Measurements from ENCODE around the gene CEBPZ.

Gene CEBPZ

DNA sequence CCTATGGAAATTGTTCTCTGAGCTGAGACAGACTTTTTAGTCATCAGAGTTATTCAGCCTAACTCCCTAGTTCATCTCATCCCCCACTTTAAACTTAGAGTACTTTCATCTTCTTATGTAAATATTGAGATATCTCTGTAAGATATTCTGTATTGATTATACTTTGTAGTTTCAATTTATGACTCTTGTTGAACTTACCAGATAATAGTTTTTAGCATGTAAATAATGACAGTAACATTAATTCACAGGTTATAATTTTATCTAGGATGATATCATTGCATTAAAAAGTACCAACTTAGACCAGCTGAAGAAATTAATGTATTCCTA lies 59.8 kb downstream of the CEBPZ start:
- DNase-seq: no peak

DNA sequence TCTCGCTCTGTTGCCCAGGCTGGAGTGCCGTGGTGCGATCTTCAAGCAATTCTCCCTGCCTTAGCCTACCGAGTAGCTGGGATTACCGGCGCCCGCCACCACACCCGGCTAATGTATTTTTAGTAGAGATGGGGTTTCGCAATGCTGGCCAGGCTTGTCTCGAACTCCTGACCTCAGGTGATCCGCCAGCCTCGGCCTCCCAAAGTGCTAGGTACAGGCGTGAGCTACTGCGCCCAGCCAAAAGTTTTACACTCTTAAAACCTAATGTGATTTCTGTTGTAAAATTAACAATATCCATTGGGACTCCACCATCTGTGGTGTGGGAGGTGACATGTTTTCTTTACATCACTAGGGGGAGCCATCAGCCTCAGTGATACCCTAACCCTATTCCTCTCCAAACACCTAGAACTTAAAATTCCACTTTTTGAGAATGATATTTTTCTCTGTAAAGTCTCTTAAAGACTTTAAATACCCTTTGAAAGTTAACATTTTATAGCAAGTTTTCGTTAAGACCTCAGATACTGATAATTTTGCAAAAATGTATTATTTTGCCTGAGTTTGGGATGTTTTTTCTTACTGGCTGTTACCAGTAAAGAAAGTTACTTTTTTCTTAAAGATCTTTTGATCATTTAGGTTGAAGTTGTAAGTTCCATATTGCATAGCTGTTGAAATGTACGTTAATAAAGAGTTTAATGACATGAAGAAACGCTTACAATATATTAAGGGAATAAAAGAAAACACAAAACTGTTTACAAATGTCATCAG lies 63.0 kb downstream of the CEBPZ start:
- DNase-seq: peak; percentile 21 to 61

DNA sequence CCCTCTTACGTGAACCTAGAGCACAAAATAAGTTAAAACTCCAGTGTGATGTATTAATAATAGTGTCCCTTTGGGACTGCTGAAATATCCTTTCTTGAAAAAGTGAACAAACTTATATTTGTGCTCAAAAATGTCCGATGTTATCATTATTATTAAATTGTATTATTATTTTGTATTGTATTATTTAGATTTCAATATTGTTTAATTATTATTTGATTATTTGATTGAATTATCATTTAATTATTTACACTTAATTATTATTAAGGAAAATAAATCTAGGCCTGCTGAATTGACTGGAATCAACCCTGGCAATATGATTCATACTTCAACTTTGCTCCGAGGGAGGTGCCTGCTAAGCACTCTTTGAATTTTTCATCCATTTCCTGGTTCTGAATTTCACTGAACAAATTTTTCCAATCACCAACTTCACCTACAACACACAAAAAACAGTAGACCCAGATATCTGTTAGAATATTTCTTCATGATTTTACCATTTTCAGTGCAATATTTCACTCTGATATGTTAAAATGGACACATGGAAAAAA lies 63.7 kb downstream of the CEBPZ start:
- DNase-seq: no peak

DNA sequence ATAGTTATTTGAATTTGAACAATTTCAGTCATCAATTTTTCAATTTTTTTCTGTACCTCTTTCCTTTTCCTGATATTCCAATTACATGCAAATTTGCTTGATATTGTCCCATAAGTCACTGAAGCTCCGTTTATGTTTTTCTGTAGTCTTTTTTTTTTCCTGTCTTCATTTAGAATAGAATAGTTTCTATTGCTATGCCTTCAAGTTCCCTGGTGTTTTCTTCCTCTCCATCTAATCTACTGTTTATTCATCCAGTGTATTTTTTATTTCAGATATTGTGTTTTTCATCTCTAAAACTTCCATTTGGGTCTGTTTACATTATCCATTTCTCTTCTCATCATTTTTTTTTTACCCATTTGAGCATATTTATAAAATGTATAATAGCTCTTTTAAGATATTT lies 66.6 kb downstream of the CEBPZ start:
- DNase-seq: no peak

DNA sequence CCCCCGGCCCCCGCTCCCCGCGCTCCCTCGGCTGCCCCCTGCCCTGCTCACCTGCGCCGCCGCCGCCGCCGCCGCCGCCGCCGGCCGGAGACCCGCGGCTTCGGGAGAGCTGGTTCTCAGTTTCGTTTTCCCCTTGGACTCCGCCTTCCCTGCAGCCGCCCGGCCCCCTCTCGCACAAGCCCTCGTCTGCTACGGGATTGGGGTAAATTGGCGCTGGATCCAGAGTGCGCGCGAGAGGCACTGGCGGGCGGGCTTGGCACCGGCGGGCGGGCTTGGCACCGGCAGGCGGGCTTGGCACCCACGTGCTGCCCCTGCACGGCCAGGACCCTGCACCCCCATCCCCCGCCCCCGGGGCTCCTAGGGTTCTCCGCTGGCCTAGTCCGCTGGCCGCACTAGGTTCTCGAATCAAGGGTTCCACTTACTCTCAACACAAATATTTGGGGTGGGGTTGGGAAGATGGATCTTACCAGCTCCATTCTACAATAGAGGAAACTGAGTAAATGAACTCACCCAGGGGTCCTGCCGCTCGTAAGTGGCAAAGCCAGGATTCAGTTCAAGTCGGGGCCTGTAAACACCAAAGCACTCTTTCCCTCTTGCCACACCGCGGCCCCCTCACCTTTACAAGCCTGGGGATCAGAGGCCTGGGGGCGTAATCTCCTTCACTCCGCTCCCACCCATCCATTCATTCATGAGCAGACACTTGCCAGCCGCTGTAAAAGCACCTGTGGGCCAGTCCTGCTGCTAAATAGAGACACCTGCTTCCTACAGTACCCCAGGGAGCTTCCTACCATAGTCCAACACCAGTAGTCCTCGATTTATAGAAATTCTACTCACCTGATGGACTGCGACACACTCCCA lies 74.3 kb downstream of the CEBPZ start, which contains the start of gene EIF2AK2:
Gene EIF2AK2, minus strand, starts transcription at position 124 of the 858 bp plus-strand sequence. CDS start 9,174 bp downstream, outside the sequence.
- DNase-seq: peak; percentile 93 to 95

DNA sequence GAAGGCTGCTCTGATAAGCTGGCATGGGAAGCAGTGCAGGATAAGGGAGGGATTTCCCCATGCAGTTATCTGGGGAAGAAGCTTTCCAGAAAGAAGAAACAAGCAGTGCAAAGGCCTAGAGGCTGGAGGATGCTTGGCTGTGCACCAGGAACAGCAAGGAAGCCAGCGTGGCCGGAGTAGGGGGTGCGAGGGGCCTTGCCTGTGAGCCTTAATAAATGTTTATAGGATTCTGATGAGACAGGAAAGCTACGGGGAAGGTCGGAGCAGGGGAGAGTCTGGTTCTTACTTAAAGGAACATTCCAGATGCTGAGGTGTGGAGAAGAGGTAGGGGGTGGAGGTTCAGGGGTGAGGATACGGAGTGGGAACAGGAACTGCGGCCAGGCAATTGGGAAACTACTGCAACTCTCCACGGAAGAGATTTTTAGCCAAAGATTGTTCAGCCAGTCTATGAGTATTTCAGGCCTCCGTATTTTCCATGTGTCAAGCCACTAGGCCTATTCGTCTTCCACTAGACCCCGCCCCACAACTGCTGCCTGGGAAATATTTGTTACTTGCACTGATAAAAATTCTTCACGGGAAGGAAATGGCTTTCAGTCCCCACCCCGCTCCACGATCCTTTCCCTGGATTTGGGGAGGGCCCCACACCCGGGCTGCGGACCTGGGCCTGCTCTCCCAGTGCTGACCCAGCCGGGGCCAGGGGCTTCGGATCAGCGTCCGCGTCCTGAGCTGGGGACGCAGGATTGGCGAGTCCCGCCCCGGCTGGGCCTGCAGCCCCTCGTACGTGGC lies 75.1 kb downstream of the CEBPZ start:
- DNase-seq: peak; percentile 56 to 72

DNA sequence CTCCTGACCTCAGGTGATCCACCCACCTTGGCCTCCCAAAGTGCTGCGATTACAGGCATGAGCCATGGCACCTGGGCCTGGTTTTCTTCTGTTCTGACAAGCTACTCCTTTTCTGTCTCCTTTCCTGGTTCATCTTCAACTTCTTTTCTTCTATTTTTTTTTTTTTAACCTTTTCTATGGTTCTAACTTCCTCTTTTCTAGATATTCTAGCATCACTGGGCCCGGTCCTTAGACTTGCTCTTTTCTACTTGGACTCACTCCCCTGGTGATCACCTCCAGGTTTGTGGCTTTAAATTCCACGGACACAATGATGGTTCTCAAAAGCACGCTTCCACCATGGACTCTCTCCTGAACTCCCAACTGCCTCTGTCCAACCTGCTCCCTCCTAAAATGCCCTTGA lies 76.6 kb downstream of the CEBPZ start:
- DNase-seq: no peak

DNA sequence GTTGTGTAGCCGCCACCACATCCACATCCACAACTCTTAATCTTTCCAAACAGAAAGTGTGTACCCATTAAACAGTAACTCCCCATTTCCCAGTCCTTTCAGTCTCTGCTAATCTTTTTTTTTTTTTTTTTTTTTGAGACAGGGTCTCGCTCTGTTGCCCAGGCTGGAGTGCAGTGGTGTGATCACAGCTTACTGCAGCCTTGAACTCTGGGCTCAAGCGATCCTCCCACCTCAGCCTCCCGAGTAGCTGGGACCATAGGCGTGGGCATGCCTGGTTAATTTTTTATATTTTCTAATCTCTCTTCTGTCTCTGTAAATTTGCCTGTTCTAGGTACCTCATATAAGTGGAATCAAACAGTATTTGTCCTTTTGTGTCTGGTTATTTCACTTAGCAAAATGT lies 78.2 kb downstream of the CEBPZ start:
- no peak for DNase-seq

Measured in CD4-positive, alpha-beta T cell treated with Interferon alpha-2 for 1 hour (primary cell).